HG03342 (cell line): ENCODE data around the gene PGM5.

Experiments used
- ATAC-seq: cut with Tn5 transposase; IDR thresholded peaks from one replicate; pipeline ENCODE4 v1.9.1; 2021; ENCODE audit warnings: mild to moderate bottlenecking, moderate library complexity; ENCODE audit not compliant: unreplicated experiment

Gene PGM5

DNA sequence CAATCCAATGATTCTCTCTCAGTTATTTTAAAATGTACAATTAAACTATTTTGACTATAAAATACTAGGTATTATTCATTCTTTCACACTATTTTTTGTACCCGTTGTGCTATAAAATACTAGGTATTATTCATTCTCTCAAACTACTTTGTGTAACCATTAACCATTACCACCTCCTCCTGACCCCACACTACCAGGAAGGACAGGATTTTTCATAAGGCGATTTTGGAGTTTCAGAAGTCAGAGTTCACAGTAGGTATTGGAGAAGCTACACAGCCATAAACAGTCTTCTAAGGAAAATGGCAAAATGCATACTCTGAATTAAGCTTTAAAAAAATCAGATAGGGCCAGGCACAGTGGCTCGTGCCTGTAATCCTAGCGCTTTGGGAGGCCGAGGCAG, 219.4 kb downstream of the PGM5 start:
- no peak for ATAC-seq

DNA sequence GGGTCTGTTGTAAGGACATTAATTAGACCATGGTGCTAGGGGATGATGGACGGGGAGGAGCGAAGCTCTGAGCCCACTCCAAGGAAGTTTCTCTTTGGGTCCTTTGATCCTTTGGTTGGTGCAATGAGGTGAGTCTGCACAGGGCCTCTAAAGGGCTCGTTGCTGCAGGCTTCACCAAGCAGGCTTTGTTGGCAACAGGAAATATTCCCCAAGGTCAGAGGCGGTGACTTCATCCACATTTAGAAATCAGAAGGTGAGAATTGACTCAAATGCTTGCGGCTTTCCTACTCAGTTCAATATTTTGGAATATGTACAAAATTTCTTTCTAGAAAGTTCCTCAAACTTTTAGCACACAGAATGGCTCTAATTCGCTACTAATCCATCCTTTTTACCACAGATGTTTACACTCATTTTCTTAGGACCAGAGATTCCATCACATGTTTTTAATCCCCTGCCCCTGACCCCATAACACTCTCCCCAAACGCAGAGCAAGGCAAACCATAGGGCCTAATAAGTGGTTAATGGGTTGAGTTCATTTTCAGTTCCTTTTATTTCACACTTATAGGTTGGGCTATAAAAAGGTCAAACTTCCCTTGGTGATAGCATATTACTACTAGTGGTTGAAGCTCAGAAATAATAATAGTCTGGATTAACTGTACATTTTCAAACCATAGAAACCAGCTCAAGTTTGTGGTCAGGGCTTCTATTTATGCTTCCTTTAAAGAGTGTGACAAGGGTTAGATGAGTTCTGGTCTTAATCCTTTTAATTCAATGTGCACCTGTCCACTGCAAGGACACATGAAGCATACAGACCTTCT, 221.6 kb downstream of the PGM5 start:
- ATAC-seq: peak; percentile 81
